Measurements from ENCODE around the gene BBS5.
"Not testable (repeated sequence)": the region's sequence is repeated elsewhere in the genome, so short reads cannot be mapped to it uniquely, and the experiment has no call there.

The BBS5 gene

DNA sequence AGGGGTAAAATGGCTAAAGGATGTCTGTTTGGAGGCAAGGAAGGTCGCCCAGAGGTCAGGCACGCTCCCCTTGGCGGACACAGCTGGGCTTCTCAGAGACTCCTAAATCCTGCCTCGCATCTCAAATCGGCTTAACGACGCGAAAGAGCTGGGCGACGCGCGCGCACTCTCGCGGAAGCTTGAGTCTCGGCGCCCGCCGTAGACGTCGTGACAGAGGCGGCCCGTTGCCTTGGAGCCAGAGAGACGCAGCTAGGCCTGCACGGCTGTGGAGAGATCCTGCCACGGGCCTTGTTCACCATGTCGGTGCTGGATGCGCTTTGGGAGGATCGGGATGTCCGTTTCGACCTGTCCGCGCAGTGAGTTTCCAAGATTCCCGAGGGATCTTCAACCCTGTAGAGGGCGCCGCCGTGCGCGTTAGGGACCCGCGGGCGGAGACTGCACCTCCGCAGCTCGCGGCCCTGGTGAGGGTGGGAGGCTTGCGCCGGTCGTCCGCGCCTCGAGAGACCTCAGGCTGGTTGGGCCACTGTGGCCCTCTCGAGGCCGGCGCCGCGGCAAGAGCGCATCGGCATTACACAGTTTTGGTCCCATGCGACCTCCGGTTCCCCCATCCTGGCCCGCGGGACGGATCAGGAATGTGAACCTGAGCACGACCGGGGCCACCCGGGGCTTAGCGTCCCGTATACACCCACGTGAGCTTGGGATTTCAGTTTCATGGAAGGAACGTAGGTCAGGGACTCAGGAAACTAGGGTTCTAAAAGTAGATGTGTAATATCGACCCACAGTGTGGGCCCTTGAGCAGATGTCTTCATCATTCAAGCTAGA lies at the start of gene BBS5:
Gene BBS5, plus strand, starts transcription at position 238 of the 822 bp plus-strand sequence. Its CDS starts 60 bp downstream, at position 298.
- DNase-seq (ENCODE audit: low spot score) = peak; percentile 76

DNA sequence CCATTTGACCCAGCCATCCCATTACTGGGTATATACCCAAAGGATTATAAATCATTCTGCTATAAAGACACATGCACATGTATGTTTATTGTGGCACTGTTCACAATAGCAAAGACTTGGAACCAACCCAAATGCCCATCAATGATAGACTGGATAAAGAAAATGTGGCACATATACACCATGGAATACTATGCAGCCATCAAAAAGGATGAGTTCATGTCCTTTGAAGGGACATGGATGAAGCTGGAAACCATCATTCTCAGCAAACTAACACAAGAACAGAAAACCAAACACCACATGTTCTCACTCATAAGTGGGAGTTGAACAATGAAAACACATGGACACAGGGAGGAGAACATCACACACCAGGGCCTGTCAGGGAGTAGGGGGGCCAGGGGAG lies 47.5 kb upstream of the BBS5 start:
- not testable (repeated sequence) for DNase-seq (ENCODE audit: low spot score)

DNA sequence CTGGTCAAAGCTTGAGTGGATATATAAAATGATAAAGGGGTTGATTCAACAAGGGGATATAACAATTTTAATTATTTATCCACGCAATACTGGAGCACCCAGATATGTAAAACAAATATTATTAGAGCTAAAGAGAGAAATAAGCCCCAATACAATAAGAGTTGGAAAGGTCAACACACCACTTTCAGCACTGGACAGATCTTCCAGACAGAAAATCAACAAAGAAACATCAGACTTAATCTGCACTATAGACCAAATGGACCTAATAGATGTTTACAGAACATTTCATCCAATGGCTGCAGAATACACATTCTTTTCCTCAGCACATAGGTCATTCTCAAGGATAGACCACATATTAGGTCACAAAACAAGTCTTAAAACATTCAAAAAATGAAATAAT lies 45.1 kb upstream of the BBS5 start:
- not testable (repeated sequence) for DNase-seq (ENCODE audit: low spot score)

DNA sequence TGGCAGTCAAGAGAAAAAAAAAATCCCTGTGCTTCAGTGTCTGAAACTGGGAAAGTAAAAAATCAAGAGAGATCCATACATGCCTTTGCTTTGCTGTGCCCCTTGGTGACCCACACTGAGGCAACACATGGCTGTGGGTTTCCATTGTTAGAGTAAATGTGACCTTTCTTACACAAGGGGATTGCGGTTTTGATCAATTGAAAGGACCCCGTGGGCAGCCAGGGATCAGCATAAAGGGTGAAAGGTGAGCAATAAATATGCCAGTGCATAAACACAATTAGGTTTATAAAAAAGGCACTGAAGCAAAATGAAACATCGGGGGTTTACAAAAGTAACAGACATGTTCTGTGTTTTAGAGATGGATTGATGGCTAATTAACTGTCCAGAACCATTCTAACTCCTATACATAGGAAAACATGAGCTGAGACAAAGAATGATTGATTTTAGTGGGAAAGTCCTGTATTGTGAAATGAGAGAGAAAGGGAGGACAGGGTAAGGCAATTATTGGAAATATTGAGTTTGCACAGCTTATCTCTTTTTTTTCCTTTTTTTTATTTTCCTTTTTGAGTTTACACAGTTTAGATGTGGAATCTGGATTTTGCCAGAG lies 40.7 kb upstream of the BBS5 start:
- no peak for DNase-seq (ENCODE audit: low spot score)

DNA sequence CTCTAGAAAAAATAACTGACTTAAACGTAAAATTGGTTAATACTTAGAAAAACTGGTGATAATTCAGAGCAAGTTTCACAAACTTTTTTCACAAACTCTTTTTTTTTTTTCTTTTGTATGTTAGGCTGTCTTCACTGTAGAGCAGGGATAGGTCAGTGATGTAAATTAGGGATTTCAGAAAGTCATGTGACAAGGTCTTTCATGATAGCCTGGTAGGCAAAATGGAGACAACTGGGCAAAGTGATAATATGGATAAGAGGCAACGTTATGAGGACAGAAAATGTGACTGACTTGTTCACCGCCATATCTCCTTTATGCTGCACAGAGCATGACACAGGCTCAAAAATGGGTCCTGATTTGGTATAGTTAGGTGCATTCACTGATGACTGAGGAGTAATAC lies 39.4 kb upstream of the BBS5 start:
- no peak for DNase-seq (ENCODE audit: low spot score)

DNA sequence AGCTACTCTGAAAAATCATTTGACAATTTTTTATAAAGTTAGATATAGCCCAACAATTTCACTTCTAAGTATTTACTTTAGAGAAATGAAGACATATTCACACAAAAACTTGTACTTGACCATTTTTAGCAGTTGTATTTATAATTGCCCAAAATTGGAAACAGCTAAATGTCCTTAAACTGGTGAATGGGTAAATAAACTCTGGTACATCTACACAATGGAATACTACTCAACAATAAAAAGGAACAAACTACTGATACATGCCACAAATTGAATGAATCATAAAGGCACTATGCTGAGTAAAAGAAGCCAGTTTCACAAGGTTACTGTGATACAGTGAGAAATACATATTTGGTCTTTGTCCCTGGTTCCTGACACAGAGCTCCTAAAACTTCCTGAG lies 32.8 kb upstream of the BBS5 start:
- no peak for DNase-seq (ENCODE audit: low spot score)

DNA sequence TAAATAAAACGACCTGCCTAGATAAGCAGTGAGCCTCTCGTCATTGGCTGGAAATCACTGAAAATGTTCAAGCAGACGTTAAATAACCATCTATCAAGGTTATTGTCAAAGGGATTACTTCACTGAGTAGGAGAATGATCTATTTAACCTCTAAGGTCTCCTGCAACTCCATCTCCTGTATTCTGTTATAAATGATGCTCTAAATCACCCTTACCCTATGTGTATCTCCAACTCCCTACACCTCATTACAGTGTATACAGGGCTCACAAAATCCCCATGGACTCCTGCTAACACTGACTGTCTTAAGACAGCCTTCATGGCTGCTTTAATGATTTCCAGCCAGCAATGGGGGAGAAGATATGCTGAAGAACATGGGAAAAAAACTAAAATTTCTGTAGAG lies 31.0 kb upstream of the BBS5 start:
- DNase-seq (ENCODE audit: low spot score) = no peak

DNA sequence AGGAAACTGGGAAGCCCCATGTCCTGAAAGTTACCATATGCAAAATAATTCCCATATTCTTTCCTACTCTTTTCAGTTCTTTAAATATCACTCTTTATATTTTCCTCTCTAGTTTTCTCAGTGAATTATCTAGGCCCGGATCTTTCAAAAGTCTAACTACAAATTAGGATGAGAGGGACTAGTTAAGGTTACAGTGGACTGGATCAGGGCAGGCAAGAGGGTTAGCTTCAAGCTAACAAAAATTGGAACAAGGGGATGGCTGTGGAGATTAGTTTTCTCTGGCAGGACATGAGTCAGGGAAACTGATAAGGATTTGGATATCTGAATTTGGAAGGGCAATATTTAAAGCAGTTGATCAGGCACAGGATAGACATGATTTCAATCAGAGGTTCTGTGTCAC lies 30.4 kb upstream of the BBS5 start:
- DNase-seq (ENCODE audit: low spot score) = no peak

DNA sequence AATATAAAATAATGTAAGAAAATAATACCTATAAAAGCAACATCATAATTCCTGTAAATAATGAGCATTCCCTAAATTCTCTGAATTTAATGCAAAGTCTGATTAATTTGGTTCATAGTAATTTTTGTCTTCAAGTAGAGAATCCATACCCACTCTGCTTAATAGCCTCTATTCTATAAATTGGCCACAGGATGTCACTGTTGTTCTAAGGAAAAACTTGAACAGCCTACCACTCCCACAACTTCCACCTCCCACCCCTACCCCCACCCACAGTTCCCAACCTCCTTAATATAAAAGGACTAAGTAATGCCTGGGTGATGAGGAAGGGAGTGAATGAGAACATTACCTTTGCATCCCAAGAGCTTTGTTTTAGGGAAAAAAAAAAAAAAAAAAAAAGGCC lies 27.2 kb upstream of the BBS5 start:
- DNase-seq (ENCODE audit: low spot score) = peak; percentile 46

DNA sequence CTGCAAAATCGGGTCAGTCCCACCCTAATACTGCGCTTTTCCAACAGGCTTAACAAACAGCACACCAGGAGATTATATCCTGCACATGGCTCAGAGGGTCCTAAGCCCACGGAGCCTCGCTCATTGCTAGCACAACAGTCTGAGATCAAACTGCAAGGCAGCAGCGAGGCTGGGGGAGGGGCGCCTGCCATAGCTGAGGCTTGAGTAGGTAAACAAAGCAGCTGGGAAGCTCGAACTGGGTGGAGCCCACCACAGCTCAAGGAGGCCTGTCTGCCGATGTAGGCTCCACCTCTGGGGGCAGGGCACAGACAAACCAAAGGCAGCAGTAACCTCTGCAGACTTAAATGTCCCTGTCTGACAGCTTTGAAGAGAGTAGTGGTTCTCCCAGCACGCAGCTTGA lies 26.2 kb upstream of the BBS5 start:
- DNase-seq (ENCODE audit: low spot score) = not testable (repeated sequence)

DNA sequence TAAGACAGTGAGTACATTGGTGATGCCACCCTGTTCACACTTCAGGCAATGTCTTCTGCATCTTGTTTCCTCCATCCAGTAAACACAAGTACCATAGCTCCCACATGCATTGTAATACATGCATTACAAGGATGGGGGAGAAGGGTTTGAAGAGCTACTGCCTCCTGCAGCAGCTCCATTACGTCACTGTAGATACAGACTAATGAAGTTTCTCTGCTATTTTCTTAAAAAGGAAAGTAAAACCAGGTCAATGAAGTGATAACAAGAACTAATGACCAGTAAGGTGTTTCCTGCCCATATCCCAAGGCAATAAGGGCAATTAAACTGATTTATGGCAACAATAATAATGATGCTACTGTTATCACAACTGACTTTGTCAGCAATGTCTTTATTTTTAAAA lies 18.2 kb upstream of the BBS5 start:
- DNase-seq (ENCODE audit: low spot score) = no peak

DNA sequence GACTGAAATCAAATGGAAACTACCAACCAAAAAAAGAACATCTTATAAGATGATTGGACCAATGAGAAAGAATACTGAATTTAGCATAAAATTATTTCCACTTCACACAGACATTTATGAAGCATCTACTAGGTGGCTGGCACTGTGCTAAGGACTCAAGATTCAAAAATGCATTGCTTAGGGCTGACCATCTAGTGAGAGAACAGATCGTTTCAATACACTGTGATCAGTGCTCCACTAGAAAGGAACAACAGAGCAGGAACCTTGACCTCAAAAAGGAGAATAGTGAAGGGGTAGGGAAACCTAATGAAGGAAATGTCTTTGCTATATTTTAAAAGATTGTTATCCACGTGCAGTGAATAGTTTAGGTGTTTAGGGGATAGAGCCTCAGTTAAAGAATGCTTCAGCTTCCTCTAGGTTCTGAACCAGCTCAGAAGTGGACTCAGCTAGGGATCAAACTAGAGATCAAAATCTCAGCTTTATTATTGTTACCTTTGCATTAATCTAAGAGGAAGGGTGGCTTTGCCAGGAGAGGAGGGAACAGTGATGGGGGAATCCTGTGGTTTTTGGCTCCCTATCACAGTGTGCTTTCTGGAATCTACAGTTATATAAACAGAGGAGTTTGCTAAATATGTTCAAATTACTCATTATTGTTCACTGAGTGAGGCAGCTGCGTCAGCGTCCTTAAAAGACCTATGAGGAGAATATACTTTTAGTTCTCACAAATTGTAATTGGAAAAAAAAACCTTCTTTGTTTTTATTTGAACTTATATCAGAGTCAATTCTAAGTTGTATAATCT lies 16.2 kb upstream of the BBS5 start:
- DNase-seq (ENCODE audit: low spot score) = no peak

DNA sequence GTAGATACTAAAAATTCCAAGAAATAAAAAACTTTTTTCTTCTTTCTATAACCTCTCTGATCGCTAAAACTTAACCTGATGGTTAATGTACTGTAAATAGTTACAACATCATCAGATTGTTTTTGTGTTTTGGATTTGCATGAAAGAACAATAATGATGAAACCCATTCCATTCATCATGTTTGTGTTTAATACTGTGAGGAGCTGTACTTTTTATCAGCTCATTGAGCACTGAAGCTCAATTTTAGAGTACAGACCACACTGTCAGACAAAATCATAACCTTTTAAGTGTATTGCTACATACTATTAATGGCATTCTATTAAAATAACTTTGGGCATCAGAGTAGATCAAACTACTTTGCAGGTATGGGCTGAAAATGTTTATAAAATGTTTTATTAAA lies 14.8 kb upstream of the BBS5 start:
- DNase-seq (ENCODE audit: low spot score) = no peak

DNA sequence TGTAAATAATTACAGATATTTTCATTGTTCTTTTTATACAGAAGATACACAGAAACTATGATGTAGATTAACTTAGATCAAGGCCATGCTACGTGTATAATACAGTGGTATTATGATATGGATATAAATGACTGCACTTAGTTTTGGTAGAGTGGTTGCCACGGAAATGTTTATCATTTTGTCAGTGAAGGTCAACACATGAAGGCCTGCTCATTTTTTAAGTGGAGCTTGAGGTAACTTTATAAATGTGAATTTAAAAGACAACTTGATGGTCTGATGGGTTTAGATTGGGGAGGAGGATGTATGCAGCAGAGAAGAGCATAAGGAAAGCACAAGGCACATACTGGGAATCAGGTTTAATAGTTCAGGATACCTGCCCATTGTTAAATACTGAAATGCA lies 14.4 kb upstream of the BBS5 start:
- no peak for DNase-seq (ENCODE audit: low spot score)

DNA sequence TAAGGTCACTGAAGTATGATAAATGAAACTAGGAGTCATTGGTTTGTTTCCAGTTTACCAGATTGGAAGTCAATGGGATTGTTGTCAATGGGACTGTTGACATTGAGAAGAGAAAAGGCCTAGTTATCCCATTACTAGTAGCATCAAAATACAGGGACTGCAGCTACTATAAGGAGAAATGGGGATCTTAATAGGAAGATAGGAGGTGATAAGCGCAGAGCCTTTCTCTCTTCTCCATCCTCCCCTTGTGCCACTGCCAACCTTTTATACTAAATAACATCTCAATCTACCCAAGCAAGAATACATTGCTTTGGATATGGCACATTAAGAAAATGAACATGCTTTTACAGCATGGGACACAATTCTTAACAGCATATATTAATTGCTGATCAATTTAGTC lies 10.5 kb upstream of the BBS5 start:
- no peak for DNase-seq (ENCODE audit: low spot score)

DNA sequence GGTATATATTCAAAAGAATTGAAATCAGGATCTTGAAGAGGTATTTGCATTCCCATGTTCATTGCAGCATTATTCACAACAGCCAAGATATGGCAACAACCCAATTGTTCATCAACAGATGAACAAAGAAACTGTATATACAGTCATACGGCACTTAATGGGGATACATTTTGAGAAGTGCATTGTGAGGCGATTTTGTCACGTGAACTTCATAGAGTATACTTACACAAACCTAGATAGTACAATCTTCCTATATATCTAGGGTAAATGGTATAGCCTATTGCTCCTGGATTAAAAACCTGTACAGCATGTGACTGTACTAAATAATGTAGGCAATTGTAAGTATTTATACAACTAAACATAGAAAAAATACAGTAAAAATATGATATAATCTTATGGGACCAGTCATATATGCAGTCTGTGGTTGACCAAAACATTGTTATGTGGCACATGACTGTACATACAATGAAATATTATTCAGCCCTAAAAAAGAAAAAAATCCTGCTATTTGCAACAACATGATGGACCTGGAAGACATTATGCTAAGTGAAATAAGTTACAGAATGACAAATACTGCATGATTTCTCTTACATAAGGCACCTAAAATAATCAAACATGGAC lies 9.2 kb upstream of the BBS5 start:
- no peak for DNase-seq (ENCODE audit: low spot score)

DNA sequence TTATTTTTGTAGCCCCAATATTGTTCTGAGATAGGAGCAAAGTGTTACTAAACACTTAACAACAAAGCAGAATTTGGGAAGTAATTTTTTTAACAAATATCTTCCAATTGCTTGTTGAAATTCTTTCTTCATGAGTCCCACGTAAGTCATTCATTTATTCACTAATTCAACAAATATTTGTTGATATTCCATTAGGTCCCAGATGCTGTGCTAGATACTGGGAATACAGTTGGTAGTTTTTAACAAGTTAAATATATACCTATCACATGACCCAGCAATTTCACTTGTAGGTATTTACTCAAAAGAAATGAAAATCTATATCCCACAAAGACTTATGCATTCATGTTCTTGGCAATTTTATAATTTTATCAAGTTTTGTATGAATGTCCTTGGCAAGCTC lies 7.0 kb upstream of the BBS5 start:
- no peak for DNase-seq (ENCODE audit: low spot score)

DNA sequence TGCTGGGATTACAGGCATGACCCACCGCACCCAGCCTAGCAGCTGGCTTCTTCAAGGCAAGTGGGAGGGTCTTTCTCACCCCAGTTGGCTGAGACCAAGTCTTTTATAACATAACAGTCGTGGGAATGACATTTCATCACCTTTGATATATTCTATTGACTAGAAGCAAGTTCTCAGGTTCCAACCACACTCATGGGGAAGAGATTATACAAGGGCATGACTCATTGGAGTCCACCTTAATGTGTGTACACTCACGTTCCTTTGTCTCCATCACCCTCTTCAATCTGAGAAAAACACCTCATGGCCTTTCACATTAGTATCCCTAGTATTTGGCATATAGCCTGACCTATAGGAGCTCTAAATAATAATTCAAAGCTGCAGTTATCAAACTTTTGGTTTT lies 2.8 kb upstream of the BBS5 start:
- DNase-seq (ENCODE audit: low spot score) = no peak

DNA sequence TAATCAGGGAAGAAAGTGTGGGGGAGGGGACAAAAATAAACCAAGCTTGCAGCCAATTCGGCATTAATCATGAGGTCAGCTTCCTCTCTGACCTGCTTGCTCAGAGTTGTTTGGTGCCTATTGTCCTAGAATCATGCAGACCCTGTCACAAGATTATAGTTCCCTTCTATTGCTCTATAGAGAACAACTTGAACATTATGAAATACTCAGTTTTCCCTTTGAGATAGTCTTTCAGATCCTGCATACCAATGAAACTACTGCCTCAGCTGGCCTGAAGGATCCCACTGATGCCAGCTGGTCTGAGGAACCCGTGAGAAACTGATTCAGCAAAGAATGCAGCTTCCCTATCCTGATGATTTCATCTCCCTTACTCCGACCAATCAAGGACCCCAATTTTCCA lies 955 bp upstream of the BBS5 start:
- peak; percentile 81 for DNase-seq (ENCODE audit: low spot score)

DNA sequence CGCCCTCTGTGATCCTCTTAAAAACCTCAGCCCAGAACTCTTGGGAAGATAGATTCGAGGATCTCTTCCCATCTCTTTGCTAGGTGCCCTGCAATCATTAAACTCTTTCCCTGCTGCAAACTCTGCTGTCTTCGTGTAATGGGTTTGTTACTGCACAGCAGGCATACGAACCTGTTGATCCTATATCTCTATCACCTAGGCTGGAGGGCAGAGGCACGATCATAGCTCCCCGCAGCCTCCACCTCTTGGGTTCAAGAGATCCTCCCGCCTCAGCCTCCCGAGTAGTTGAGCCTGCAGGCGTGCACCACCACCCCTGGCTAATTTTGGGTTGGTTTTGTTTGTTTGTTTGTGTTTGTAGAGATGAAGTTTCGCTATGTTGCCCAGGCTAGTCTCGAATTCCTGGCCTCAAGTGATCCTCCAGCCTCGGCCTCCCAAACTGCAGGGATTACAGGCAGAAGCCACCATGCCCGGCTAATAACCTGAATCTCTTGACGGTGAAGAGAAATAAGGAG lies 493 bp upstream of the BBS5 start:
- no peak for DNase-seq (ENCODE audit: low spot score)

DNA sequence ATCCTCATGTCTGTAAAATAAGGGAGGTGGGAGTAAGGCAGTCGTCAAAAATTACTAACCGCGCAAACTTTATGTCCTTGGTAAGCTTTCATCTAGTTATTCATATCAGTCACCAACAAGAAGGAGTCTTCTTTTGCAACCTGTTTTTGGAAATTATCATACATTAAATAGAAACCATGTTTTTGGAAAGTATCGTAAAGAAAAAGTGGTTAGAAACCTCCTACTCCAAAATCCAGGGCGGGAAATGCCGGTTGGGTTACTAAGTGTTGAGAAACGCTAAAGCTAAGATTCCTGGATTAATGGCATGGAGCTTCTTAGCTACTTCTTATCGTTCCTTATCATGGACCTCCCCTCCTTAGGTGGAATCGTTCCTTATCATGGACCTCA lies 778 bp downstream of the BBS5 start:
- DNase-seq (ENCODE audit: low spot score) = peak; percentile 4

DNA sequence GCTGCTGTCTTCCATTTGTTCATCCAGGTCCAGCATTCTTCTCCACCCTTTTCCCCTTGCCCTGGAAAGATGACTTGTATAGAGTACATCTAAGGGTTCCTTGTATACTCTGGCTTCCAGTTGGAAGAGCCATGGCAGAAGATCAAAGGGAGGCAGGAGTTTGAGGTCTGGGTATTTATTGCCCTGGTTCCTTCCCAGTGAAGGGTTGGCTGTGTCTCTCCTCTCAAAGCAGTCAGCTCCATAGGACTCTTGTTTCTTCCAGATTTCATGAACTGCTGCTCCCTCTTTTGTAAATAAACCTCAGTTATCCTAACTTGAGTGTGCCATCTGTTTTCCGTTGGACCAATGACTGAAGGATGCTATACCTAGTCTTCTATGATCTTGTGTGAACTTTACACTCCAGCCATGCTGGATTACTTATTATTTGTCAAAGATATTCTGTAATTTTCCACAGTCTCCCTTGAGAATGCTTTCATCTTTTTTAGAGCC lies 6.4 kb downstream of the BBS5 start:
- DNase-seq (ENCODE audit: low spot score) = no peak

Data from kidney capillary endothelial cell (primary cell).